GM20000 (cell line): ENCODE data around the gene EDARADD.

Source experiments
- DNase-seq: peaks from one replicate; pipeline ENCODE4 v3.0.0; 2012; ENCODE audit warnings: low spot score
- TF ChIP-seq, protein P1 (sequence below): IDR thresholded peaks from 2 replicates; pipeline ENCODE4 v1.5.1; 2012; ENCODE audit warnings: mild to moderate bottlenecking, control low read depth; ENCODE audit errors: extremely low read depth, missing control alignments

The EDARADD gene

DNA sequence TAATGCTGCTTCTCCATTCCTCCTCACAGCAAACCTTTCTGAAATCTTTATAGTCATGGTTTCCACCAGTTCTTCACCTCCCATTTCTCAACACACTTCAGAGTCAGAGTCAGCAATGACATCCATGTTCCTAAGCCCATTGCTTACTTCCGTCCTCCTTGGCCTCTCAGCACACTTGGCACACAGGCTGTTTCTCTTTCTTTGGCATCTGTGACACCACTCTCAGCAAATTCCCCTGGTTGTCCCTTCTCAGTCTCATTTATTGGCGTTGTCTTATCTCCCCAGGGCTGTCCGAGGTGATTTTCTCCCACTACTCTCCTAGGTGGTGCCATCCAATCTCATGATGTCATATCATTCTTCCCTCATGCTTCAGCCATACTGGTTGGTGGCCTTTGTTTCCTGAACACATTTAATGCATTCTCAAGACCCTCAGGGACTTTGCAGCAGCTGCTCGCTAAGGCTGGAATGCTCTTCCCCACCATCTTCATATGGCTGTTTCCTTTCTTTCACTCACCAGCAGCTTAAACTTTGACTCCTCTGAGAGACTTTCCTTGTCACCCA, 126.4 kb downstream of the EDARADD start:
- TF ChIP-seq, protein P1, sequence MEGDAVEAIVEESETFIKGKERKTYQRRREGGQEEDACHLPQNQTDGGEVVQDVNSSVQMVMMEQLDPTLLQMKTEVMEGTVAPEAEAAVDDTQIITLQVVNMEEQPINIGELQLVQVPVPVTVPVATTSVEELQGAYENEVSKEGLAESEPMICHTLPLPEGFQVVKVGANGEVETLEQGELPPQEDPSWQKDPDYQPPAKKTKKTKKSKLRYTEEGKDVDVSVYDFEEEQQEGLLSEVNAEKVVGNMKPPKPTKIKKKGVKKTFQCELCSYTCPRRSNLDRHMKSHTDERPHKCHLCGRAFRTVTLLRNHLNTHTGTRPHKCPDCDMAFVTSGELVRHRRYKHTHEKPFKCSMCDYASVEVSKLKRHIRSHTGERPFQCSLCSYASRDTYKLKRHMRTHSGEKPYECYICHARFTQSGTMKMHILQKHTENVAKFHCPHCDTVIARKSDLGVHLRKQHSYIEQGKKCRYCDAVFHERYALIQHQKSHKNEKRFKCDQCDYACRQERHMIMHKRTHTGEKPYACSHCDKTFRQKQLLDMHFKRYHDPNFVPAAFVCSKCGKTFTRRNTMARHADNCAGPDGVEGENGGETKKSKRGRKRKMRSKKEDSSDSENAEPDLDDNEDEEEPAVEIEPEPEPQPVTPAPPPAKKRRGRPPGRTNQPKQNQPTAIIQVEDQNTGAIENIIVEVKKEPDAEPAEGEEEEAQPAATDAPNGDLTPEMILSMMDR: no peak
- no peak for DNase-seq

DNA sequence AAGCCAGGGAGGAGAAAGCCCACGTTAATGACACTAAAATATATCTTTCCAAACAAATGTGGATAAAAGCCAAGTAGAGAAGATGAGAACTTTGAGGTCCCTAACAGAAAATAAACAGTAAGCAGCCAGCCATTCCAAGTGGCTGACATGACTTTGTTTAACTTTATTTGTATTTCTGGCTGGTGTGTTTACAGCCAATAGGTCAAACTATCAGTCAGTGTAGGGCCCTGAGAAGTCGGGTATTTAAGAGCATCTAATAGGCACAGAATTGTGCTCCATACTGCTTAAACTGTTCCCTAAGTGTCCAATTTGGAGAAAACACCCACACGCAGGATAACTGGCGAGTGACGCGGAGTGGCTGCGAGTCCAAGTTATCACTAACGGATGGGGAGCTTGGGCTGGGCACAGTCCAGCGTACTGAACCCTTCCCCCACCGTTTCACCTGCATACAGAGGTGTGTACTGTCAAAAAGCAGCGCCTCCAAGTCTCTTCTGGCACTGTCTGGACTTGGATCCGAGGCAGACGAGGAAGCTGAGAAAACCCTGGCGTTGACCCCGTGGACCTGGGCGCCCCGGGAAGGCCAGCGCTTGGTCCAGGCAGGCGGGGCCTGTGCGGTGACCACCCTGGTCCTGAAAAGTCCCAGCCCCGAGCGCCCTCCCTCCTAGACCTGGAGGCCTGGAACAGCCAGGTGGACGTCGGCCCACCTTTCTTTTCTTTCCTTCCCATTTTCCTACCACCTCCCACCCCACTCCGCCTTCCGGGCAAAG, 129.0 kb downstream of the EDARADD start:
- TF ChIP-seq, protein P1: no peak
- DNase-seq: no peak

DNA sequence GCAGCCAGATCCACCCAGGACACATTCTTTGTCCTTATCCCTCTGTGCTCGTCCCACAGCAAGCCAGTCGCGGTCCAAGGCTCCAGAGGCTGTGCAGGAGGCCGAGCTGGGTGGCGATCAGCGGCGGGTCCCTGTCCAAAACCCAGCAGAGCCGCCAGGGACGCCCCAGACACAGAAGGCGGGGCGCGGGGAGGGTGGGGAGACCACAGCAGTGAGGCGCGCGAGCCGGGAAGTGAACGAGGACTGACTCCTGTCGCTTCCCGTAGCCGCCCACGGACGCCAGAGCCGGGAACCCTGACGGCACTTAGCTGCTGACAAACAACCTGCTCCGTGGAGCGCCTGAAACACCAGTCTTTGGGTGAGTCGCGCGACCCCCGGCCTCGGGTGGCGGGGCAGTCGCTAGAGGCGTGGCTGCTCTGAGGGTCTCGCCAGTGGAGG, 129.6 kb downstream of the EDARADD start, which contains the start of gene LGALS8:
Gene LGALS8 (plus strand): TSS at position 279 of the 438 bp plus-strand sequence. CDS start 2,089 bp downstream, outside the sequence.
- TF ChIP-seq, protein P1: no peak
- DNase-seq: peak; percentile 84

DNA sequence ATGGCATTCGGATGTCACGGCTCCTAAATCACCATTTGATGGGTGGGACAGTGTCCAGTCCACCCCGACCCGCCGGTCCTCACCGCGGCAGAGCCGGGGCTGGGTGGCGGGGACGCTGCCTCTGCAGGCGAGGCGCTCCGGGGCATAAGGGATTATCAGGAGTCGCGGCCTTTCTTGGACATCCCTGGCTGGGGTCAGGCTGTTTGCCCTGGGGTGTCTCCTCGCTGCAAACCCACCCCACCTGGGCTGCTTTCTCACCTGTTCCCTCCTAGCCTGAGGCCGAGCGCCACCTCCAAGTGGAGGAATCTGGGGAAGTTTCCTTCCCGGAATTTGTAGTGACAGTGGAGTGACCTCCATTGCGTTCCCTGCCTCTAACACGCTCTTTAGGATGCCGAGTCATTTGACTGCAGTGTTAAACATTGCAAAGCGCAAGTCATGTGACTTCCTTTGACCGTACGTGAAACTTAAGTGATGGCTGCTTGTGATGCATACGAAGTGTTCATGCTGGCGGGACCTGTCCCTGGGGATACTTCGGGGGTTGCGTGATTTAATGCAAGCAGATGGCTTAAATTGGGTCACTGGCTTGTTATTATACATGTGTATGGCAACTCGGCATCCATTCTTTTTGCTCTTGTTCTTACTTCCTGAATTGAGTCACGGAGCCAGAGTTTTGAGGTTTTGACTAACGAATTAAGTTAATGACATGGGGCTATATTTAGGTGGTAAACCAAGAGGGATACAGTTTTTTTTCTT, 130.2 kb downstream of the EDARADD start:
- peak; percentile 82 for DNase-seq
- TF ChIP-seq, protein P1: no peak

DNA sequence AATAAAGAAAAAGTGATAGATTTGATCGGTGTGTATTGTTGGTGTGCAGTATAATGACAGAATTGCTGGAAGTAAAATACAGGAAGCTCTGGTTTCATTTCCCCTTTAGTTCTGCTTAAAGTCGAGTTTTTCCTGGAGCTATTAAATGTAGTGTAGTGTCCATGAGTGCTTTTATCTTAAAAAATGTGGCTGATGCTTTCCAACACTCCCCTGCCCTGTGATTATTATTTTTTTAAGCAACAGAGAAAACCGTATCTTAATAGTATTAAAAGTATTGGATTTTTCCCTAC, 130.8 kb downstream of the EDARADD start:
- TF ChIP-seq, protein P1: no peak
- DNase-seq: no peak

DNA sequence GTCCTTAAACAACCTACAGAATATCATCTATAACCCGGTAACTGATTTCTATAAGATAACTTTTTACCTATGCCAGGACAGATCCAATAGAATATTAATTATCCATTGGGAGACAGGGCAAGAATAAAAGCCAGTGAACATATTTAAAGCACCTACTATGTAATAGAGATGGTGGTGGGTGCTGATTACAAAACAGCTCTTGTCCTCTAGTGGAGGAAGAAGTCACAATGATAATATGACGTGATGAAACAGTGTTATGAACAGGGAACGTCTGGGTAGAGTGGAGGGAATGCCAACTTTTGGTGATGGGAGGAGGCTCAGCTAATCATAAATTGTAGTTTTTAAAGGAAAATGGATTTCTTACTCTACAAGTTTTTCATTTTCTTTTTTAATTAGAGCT, 132.0 kb downstream of the EDARADD start:
- TF ChIP-seq, protein P1: no peak
- DNase-seq: no peak

DNA sequence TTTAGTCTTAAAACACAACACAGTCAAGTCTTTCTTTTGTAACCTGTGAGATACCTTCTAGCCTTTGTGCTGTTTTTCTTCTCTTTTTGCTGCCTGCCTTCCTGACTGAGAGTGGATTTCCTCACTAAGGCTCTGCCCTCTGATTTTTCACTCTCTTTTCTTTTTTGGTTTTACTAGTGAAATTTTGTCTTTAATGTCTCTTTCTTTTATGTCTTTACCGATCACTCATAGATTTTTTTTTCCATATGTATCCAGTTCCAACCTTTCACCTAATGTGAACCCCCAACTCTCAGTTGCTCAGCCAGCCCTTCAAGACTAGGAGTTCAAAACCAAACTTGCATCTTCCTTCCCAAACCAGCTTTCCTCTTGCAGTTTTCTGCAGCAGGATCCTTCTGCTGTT, 136.2 kb downstream of the EDARADD start:
- no peak for DNase-seq
- TF ChIP-seq, protein P1: no peak
